Heart right ventricle (tissue), 16 donors: Measurements from ENCODE around the gene VWC2. TPM values are rescaled to one million over a fixed set of nuclear protein-coding genes. Genes with fewer than 3 reads are reported as not detected.

ENCODE experiments used
- ATAC-seq, 8 donors: fragments of 200-7000 bp; cut with Tn5 transposase; one replicate each; pipeline ENCODE4 v1.9.1; 2020; ENCODE audit warnings: mild to moderate bottlenecking in 8 of 8, moderate library complexity in 8 of 8, moderate number of reproducible peaks in 1 of 8
- DNase-seq, 2 donors: peaks; one replicate each; pipeline ENCODE4 v3.0.0-alpha.2; 2020
- H3K27ac ChIP-seq, 10 donors: fragments of 200-600 bp; sonication (generic) in 2 of 10; one replicate each; pipeline versions ENCODE4 v1.5.0 to v1.8.0; 2020 to 2022; ENCODE audit warnings: mild to moderate bottlenecking in 3 of 10
- H3K27me3 ChIP-seq, 7 donors: fragments of 200-600 bp; one replicate each; pipeline ENCODE4 v1.8.0; 2021 to 2022; ENCODE audit warnings: mild to moderate bottlenecking in 2 of 7
- H3K36me3 ChIP-seq, 9 donors: fragments of 200-600 bp; sonication (generic) in 1 of 9; one replicate each; pipeline versions ENCODE4 v1.5.0 to v1.8.0; 2020 to 2022; ENCODE audit warnings: mild to moderate bottlenecking in 2 of 9
- H3K4me1 ChIP-seq, 9 donors: fragments of 200-600 bp; sonication (generic) in 1 of 9; one replicate each; pipeline versions ENCODE4 v1.5.0 to v1.8.0; 2020 to 2022; ENCODE audit warnings: mild to moderate bottlenecking in 4 of 9
- H3K4me3 ChIP-seq, 10 donors: fragments of 200-600 bp; sonication (generic) in 2 of 10; one replicate each; pipeline versions ENCODE4 v1.5.0 to v1.8.0; 2020 to 2022; ENCODE audit warnings: mild to moderate bottlenecking in 7 of 10, moderate library complexity in 2 of 10
- H3K9me3 ChIP-seq, 11 donors: fragments of 200-600 bp in 10 of 11; sonication (generic) in 2 of 11; one replicate each; pipeline versions ENCODE4 v1.5.0 to v1.8.0; 2013 to 2022; ENCODE audit warnings: mild to moderate bottlenecking in 2 of 11, control low read depth in 1 of 11, moderate library complexity in 1 of 11
- CTCF ChIP-seq, 9 donors: fragments of 200-600 bp; sonication (generic) in 2 of 9; IDR thresholded peaks; one replicate each; pipeline versions ENCODE4 v1.5.0 to v1.8.0; 2021 to 2022; ENCODE audit warnings: antibody characterized with exemption in 9 of 9, mild to moderate bottlenecking in 5 of 9, moderate library complexity in 1 of 9
- WGBS, 2 donors: extraction: QIAGEN DNeasy Blood & Tissue Kit; methylation state at CpG; one replicate each; pipeline ENCODE4 v1.1.7; 2013; ENCODE audit warnings: inconsistent platforms in 1 of 2; 5-methylcytosine and 5-hydroxymethylcytosine counted together
- intact Hi-C, 10 donors: fragments of 100-400 bp; cut with DNase I; formaldehyde crosslinking; loops; one replicate each; pipeline versions ENCODE4 v1.11.1 to v1.14.2; 2022
- polyA plus RNA-seq, 2 donors: library from polyadenylated mRNA; stranded (reverse); fragments of 200-250 nt; gene quantifications; one replicate each; pipeline ENCODE4 v1.2.3, GENCODE V29; 2013
- total RNA-seq, 10 donors: library from RNA; stranded (reverse); fragmentation: NEBNext Ultra II Directional in 3 of 10; extraction: Animal tissue kit (Norgen Biotek cat#: 25700) in 3 of 10; gene quantifications; one replicate each; pipeline versions ENCODE4 v1.2.1 to v1.2.4, GENCODE V29; 2021 to 2023
- donor health status: Arrhythmogenic right ventricular cardiomyopathy.
- donor health status: ischemic (EF 13 %, LVEDD 7.1; RV severe dilation, severe dysfunction).
- donor health status: healthy with polysubstance abuse.
- donor health status: DM: no; HTN: yes; CAD: no.
- donor health status: DM: no; HTN: no; CAD: no.
- donor health status: ischemic (EF 25% LVEDD 6.9; RV normal size, moderate dysfunction).
- donor health status: ischemic (EF 25% LVEDD 5.7; RV mildly dilated, moderate dysfunction).
- donor health status: healthy.
- donor health status: DM: yes; HTN: yes; CAD: no.
- donor health status: Ischemic cardiomyopathy.
- donor health status: ischemic (EF 35%, LVEDD 5.7; RV mildly dilated, moderate dysfunction).
- donor health status: nonischemic (EF 11% LVEDD 7.7; RV severe dilation, severe dysfunction).
- donor health status: DM: yes; HTN: yes; CAD: no.
- donor health status: PGD.
- donor health status: ischemic (EF 29% LVEDD 5.4; RV normal size, mild dysfunction).
- donor health status: nonischemic (EF 23%, LVEDD 6.1; RV moderate dilation, normal function).

Gene VWC2
- total and polyA plus RNA-seq, 12 donors, result 2.1 to 12.9 (median 8.6) TPM

DNA sequence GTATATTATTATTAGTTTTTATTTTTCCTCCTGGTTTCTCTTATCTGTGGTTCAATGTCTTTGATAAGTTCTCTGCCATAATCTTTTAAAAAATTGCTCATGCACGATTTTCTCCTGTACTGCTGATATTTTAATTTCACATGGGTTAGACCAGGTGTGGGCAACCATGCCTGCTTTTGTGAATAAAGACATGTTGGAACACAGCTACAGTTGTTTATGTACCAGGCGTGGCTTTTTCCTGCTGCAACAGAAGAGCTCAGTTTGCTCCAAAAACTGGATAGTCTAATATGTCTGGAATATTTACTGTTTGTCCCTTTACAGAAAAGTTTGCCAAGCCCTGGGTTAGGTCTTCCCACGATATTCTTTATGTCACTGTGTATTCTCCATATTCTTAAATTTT is 105.2 kb downstream of the VWC2 start:
- H3K9me3 ChIP-seq, result no peaks in the 10 kb centered on the region
- no peak overlapping the region for H3K27ac ChIP-seq
- no peaks in the 10 kb centered on the region for H3K27me3 ChIP-seq
- intact Hi-C loops, result no loop called here
- H3K4me3 ChIP-seq, result no peak overlapping the region
- H3K4me1 ChIP-seq, result peaks cover 0 to 9% (median 0%) of the 10 kb centered on the region in 9 donors
- TF ChIP-seq CTCF (IDR thresholded peaks at IDR 0.05), result no peak
- WGBS, 2 donors, result 36 to 37% methylated on average over 3 of the region's 3 CpGs
- no peak for DNase-seq
- no peaks in the 10 kb centered on the region for H3K36me3 ChIP-seq
- no peak for ATAC-seq

- intact Hi-C loops, result no loop called here
- Histone ChIP-seq H3K27ac (no peak overlapping the region), H3K27me3 (no peaks in the 10 kb centered on the region), H3K4me3 (no peak overlapping the region), H3K4me1 (peaks cover 0 to 5% (median 0%) of the 10 kb centered on the region in 9 donors), H3K36me3 (no peaks in the 10 kb centered on the region), H3K9me3 (no peaks in the 10 kb centered on the region)
- DNase-seq, result no peak
- peak in 2 of 8 donors; percentile 16 to 59 for ATAC-seq
- WGBS, 2 donors, result 81 to 93% methylated on average over 1 of the region's 1 CpG
- no peak for TF ChIP-seq CTCF (IDR thresholded peaks at IDR 0.05)
Observed at GRCh38 chr7:49883933-49884332, 110.5 kb downstream of the VWC2 start.

GRCh38 chr7:49885593-49886285 is 112.3 kb downstream of the VWC2 start:
- WGBS, 2 donors, result 71 to 76% methylated on average over 11 of the region's 11 CpGs
- no peak for TF ChIP-seq CTCF (IDR thresholded peaks at IDR 0.05)
- Histone ChIP-seq H3K27me3 (no peaks in the 10 kb centered on the region), H3K4me1 (no peaks in the 10 kb centered on the region), H3K4me3 (no peak overlapping the region), H3K9me3 (no peaks in the 10 kb centered on the region), H3K27ac (no peak overlapping the region), H3K36me3 (no peaks in the 10 kb centered on the region)
- ATAC-seq, result peak in 1 of 8 donors; percentile 19
- DNase-seq, result no peak
- intact Hi-C loops, result no loop called here

GRCh38 chr7:49892481-49892880 is 119.0 kb downstream of the VWC2 start:
- Histone ChIP-seq H3K9me3 (peaks cover 0 to 15% (median 0%) of the 10 kb centered on the region in 11 donors), H3K27me3 (no peaks in the 10 kb centered on the region), H3K36me3 (no peaks in the 10 kb centered on the region), H3K27ac (no peak overlapping the region), H3K4me1 (peaks cover 0 to 10% (median 4%) of the 10 kb centered on the region in 9 donors), H3K4me3 (no peak overlapping the region)
- 76 to 87% methylated on average over 2 of the region's 2 CpGs for WGBS, 2 donors
- DNase-seq, result no peak
- TF ChIP-seq CTCF (IDR thresholded peaks at IDR 0.05), result no peak
- intact Hi-C loops, result no loop called here
- ATAC-seq, result no peak
